Right lobe of liver (tissue), 6 donors: ENCODE measurements around the gene ATG9B. TPM values are rescaled to one million over a fixed set of nuclear protein-coding genes. Genes with fewer than 3 reads are reported as not detected.

Experiments used
- ATAC-seq, 4 donors: fragments of 200-7000 bp; cut with Tn5 transposase; one replicate each; pipeline ENCODE4 v1.9.1; 2020; ENCODE audit warnings: mild to moderate bottlenecking in 4 of 4, moderate library complexity in 4 of 4
- DNase-seq, 3 donors: peaks; one replicate each; pipeline ENCODE4 v3.0.0-alpha.2; 2020
- H3K27ac ChIP-seq, 3 donors: fragments of 200-600 bp; one replicate each; pipeline ENCODE4 v1.8.0; 2022
- H3K27me3 ChIP-seq, 2 donors: fragments of 200-600 bp; one replicate each; pipeline ENCODE4 v1.8.0; 2022
- H3K36me3 ChIP-seq, 4 donors: fragments of 200-600 bp; sonication (generic) in 1 of 4; one replicate each; pipeline versions ENCODE4 v1.5.1 to v1.8.0; 2017 to 2022; ENCODE audit warnings: control low read depth in 1 of 4
- H3K4me1 ChIP-seq, 4 donors: fragments of 200-600 bp; sonication (generic) in 1 of 4; one replicate each; pipeline versions ENCODE4 v1.5.1 to v1.8.0; 2017 to 2022; ENCODE audit warnings: control low read depth in 1 of 4
- H3K4me3 ChIP-seq, 3 donors: fragments of 200-600 bp; one replicate each; pipeline ENCODE4 v1.8.0; 2022
- H3K9me3 ChIP-seq, 4 donors: fragments of 200-600 bp; sonication (generic) in 1 of 4; one replicate each; pipeline versions ENCODE4 v1.5.1 to v1.8.0; 2017 to 2022; ENCODE audit warnings: control low read depth in 1 of 4
- POLR2A ChIP-seq: fragments of 450-650 bp; IDR thresholded peaks from one replicate; pipeline ENCODE4 v1.6.1; 2017; ENCODE audit warnings: antibody characterized with exemption, mild to moderate bottlenecking
- WGBS: methylation state at CpG from one replicate; pipeline ENCODE4 v1.1.6; 2018; ENCODE audit warnings: low coverage, low lambda C conversion rate; ENCODE audit not compliant: insufficient coverage; ENCODE audit errors: missing lambda C conversion rate; 5-methylcytosine and 5-hydroxymethylcytosine counted together
- intact Hi-C, 2 donors: fragments of 100-400 bp; cut with DNase I; formaldehyde crosslinking; loops; one replicate each; pipeline versions ENCODE4 v1.11.2 to v1.14.1; 2022
- total RNA-seq, 6 experiments: library from RNA; depleted of rRNA in 2 of 6; stranded (reverse); fragments of >200 nt in 2 of 6; fragmentation: NEBNext Ultra II Directional in 3 of 6; extraction: Animal tissue kit (Norgen Biotek cat#: 25700) in 3 of 6; gene quantifications; one replicate each; pipeline versions ENCODE4 v1.1.0 to v1.2.4, GENCODE V29; 2016 to 2023
- TF ChIP-seq, protein P1 (sequence below), 4 donors: fragments of 200-600 bp in 3 of 4; fragments of 450-650 bp in 1 of 4; IDR thresholded peaks; one replicate each; pipeline versions ENCODE4 v1.5.1 to v1.8.0; 2016 to 2022; ENCODE audit warnings: antibody characterized with exemption in 4 of 4, mild to moderate bottlenecking in 2 of 4
- donor health status: DM: no; HTN: yes; CAD: no.
- donor health status: DM: no; HTN: no; CAD: no.
- donor health status: DM: no; HTN: no; CAD: no.
- donor health status: DM: no; HTN: yes; CAD: no.
- donor health status: DM: no; HTN: yes; CAD: no.

Gene ATG9B
- total RNA-seq, 6 experiments from 2014 or later = 0.40 TPM; not detected in 5

- Histone ChIP-seq H3K4me3 (no peak overlapping the region), H3K27ac (no peak overlapping the region), H3K36me3 (peaks cover 0 to 16% (median 6%) of the 10 kb centered on the region in 4 donors), H3K4me1 (peaks cover 0 to 41% (median 17%) of the 10 kb centered on the region in 4 donors), H3K27me3 (no peaks in the 10 kb centered on the region), H3K9me3 (no peaks in the 10 kb centered on the region)
- no peak for DNase-seq
- TF ChIP-seq, protein P1, sequence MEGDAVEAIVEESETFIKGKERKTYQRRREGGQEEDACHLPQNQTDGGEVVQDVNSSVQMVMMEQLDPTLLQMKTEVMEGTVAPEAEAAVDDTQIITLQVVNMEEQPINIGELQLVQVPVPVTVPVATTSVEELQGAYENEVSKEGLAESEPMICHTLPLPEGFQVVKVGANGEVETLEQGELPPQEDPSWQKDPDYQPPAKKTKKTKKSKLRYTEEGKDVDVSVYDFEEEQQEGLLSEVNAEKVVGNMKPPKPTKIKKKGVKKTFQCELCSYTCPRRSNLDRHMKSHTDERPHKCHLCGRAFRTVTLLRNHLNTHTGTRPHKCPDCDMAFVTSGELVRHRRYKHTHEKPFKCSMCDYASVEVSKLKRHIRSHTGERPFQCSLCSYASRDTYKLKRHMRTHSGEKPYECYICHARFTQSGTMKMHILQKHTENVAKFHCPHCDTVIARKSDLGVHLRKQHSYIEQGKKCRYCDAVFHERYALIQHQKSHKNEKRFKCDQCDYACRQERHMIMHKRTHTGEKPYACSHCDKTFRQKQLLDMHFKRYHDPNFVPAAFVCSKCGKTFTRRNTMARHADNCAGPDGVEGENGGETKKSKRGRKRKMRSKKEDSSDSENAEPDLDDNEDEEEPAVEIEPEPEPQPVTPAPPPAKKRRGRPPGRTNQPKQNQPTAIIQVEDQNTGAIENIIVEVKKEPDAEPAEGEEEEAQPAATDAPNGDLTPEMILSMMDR (IDR thresholded peaks at IDR 0.05) = no peak
- no peak for TF ChIP-seq POLR2A
- WGBS = 65% methylated on average over 19 of the region's 33 CpGs
- ATAC-seq = no peak
- intact Hi-C loops = no loop called here
Observed at GRCh38 chr7:151061213-151062110, 37.2 kb upstream of the ATG9B start.

DNA sequence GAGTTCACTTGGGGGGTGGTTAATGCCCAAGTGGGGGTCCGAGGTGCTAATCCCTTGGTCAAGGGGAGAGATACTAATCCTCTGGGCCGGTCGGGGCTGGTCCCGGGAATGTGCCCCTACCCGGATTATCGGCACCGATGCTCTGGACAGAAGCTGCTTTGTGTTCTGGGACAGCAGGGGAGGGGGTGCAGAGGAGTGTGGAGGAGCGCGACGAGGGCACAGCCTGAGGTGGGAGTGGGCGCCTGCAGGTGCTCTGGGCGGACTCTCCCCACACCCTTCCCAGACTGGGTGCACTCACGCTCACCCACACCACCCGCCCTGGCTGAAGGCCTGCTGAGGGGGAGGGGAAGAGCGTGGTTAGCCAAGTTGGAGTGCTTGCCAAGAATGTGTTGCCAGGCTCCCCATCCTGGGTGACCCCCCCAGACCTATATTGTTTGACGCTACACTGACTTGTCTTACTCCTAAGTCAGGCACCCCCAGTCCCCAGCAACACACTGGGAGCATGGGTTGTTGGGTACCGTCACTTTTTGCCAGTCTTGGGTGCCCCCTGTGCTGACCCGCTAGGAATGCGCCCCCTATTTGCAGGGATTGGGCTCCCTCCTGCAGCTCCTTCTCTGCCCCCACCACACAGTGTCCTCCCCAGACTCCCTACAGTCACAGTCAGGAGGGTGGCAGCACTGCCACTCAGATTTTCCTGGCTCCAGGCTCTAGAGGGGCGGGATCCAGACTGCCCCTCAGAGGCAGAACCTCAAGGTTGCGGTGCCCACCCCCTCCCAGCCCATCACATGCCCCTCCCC lies 36.3 kb upstream of the ATG9B start:
- Histone ChIP-seq H3K36me3 (peaks cover 0 to 12% (median 5%) of the 10 kb centered on the region in 4 donors), H3K4me3 (peak overlapping the region; percentile 85 to 92 (median 87)), H3K27ac (peak overlapping the region in 2 of 3 donors; percentile 89 to 94), H3K27me3 (no peaks in the 10 kb centered on the region), H3K4me1 (peaks cover 0 to 42% (median 17%) of the 10 kb centered on the region in 4 donors), H3K9me3 (no peaks in the 10 kb centered on the region)
- DNase-seq = peak in 2 of 3 donors; percentile 54 to 67
- no peak for TF ChIP-seq POLR2A
- ATAC-seq = no peak
- WGBS = 2% methylated on average over 6 of the region's 21 CpGs
- intact Hi-C loops = no loop called here

DNA sequence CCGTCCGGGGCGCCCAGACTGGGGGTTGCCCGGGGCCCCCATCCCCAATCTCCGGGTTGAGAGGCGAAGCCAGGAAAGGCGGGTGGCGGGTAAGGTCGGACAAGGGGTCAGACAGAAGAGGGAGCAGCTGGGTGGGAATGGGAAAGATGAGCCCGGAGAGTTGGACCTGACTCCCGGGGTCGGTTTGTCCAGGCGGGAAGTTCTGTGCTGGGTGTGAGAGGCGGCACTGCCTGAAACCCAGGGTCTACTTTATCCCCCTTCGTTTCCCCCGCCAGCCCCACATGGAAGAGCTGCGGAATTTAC lies 35.8 kb upstream of the ATG9B start:
- peaks cover 0 to 42% (median 17%) of the 10 kb centered on the region in 4 donors for H3K4me1 ChIP-seq
- H3K27ac ChIP-seq = peak overlapping the region; percentile 89 to 96 (median 94)
- WGBS = 0% methylated on average over 2 of the region's 17 CpGs
- peak overlapping the region; percentile 85 to 92 (median 87) for H3K4me3 ChIP-seq
- TF ChIP-seq, protein P1 (IDR thresholded peaks at IDR 0.05) = peak in 1 of 4 donors; percentile 2
- no peak for TF ChIP-seq POLR2A
- H3K36me3 ChIP-seq = peaks cover 0 to 8% (median 3%) of the 10 kb centered on the region in 4 donors
- ATAC-seq = no peak
- DNase-seq = no peak
- intact Hi-C loops = no loop called here
- H3K9me3 ChIP-seq = no peaks in the 10 kb centered on the region
- no peaks in the 10 kb centered on the region for H3K27me3 ChIP-seq

GRCh38 chr7:151059367-151060112 lies 35.2 kb upstream of the ATG9B start, which contains the start of gene SLC4A2:
SLC4A2 (plus strand) TSS chr7:151059589; CDS start chr7:151061988, 2,399 bp downstream.
- intact Hi-C loops = no loop called here
- H3K4me1 ChIP-seq = peaks cover 0 to 42% (median 17%) of the 10 kb centered on the region in 4 donors
- H3K9me3 ChIP-seq = no peaks in the 10 kb centered on the region
- H3K4me3 ChIP-seq = peak within 1 kb of the TSS; percentile 85 to 92 (median 87)
- peaks cover 0 to 3% (median under 1%) of the 10 kb centered on the region in 4 donors for H3K36me3 ChIP-seq
- peak; percentile 26 to 50 (median 36) for ATAC-seq
- H3K27me3 ChIP-seq = no peaks in the 10 kb centered on the region
- TF ChIP-seq POLR2A = peak; percentile 40
- TF ChIP-seq, protein P1 (IDR thresholded peaks at IDR 0.05) = peak; percentile 22 to 42 (median 37)
- peak; percentile 81 to 88 (median 87) for DNase-seq
- peak within 1 kb of the TSS; percentile 89 to 96 (median 94) for H3K27ac ChIP-seq
- WGBS = under 1% methylated on average over 14 of the region's 75 CpGs
